Lower leg skin (tissue), 4 donors: ENCODE measurements around the gene UQCR11. TPM values are rescaled to one million over a fixed set of nuclear protein-coding genes. Genes with fewer than 3 reads are reported as not detected.

Source experiments
- DNase-seq, 2 donors: peaks; one replicate each; pipeline ENCODE4 v3.0.0-alpha.2; 2019; ENCODE audit warnings: low spot score in 2 of 2
- H3K4me3 ChIP-seq: fragments of 200-600 bp; sonication (generic); 2 replicates; pipeline ENCODE4 v1.5.1; 2017; ENCODE audit warnings: mild to moderate bottlenecking, low read depth; ENCODE audit not compliant: poor library complexity, severe bottlenecking
- CTCF ChIP-seq, 3 donors: fragments of 450-650 bp; IDR thresholded peaks; one replicate each; pipeline ENCODE4 v1.5.1; 2016; ENCODE audit warnings: antibody characterized with exemption in 3 of 3, mild to moderate bottlenecking in 3 of 3, moderate library complexity in 2 of 3
- POLR2A ChIP-seq, 2 donors: fragments of 450-650 bp; IDR thresholded peaks; one replicate each; pipeline ENCODE4 v1.6.1; 2016 to 2017; ENCODE audit warnings: antibody characterized with exemption in 2 of 2, mild to moderate bottlenecking in 1 of 2, moderate library complexity in 1 of 2
- WGBS, 2 donors: methylation state at CpG; one replicate each; pipeline ENCODE4 v1.1.5; 2018; 5-methylcytosine and 5-hydroxymethylcytosine counted together
- intact Hi-C: fragments of 100-400 bp; cut with DNase I; formaldehyde crosslinking; loops from one replicate; pipeline ENCODE4 v1.15.0; 2023; ENCODE audit warnings: low total_unique reads
- total RNA-seq, 4 donors: library from RNA; depleted of rRNA; stranded (reverse); fragments of >200 nt; gene quantifications; one replicate each; pipeline ENCODE4 v1.1.0, GENCODE V29; 2016

The UQCR11 gene
- total RNA-seq, 4 donors from 2014 or later: 24.8 to 71.8 (median 46.1) TPM

- no peak for DNase-seq
- intact Hi-C loops: no loop called here
- no peak overlapping the region for H3K4me3 ChIP-seq
- WGBS, 2 donors: 90 to 93% methylated on average over 32 of the region's 32 CpGs
- TF ChIP-seq POLR2A (IDR thresholded peaks at IDR 0.05) (no peak), CTCF (IDR thresholded peaks at IDR 0.05) (no peak)
These were observed 21.3 kb upstream of the UQCR11 start for GRCh38 chr19:1626417-1627010.

- no peak overlapping the region for H3K4me3 ChIP-seq
- DNase-seq: peak in 1 of 2 donors; percentile 28
- 80% methylated on average over 23 of the region's 23 CpGs for WGBS, 2 donors
- TF ChIP-seq CTCF (IDR thresholded peaks at IDR 0.05) (no peak), POLR2A (IDR thresholded peaks at IDR 0.05) (no peak)
- intact Hi-C loops: no loop called here
These were observed 19.2 kb upstream of the UQCR11 start for GRCh38 chr19:1624458-1624857.

- intact Hi-C loops: no loop called here
- WGBS, 2 donors: 93 to 95% methylated on average over 5 of the region's 5 CpGs
- TF ChIP-seq CTCF (IDR thresholded peaks at IDR 0.05): no peak
- TF ChIP-seq POLR2A (IDR thresholded peaks at IDR 0.05): no peak
- no peak overlapping the region for H3K4me3 ChIP-seq
- DNase-seq: no peak
These were observed 17.3 kb upstream of the UQCR11 start for GRCh38 chr19:1622541-1622940.

- TF ChIP-seq POLR2A (IDR thresholded peaks at IDR 0.05) (no peak), CTCF (IDR thresholded peaks at IDR 0.05) (no peak)
- DNase-seq: no peak
- intact Hi-C loops: no loop called here
- WGBS, 2 donors: 91 to 99% methylated on average over 10 to 22 of the region's 23 CpGs
- H3K4me3 ChIP-seq: no peak overlapping the region
These were observed 16.7 kb upstream of the UQCR11 start for GRCh38 chr19:1622007-1622406.

GRCh38 chr19:1621574-1621973, 16.3 kb upstream of the UQCR11 start:
- TF ChIP-seq POLR2A (IDR thresholded peaks at IDR 0.05) (no peak), CTCF (IDR thresholded peaks at IDR 0.05) (no peak)
- DNase-seq: no peak
- 96 to 97% methylated on average over 22 to 23 of the region's 23 CpGs for WGBS, 2 donors
- H3K4me3 ChIP-seq: no peak overlapping the region
- intact Hi-C loops: no loop called here

GRCh38 chr19:1621021-1621420, 15.8 kb upstream of the UQCR11 start:
- no peak overlapping the region for H3K4me3 ChIP-seq
- intact Hi-C loops: no loop called here
- no peak for DNase-seq
- TF ChIP-seq POLR2A (IDR thresholded peaks at IDR 0.05): no peak
- TF ChIP-seq CTCF (IDR thresholded peaks at IDR 0.05): no peak
- WGBS, 2 donors: 89 to 95% methylated on average over 4 to 16 of the region's 19 CpGs
